SK-N-SH treated with all-trans-retinoic acid at 6 μM for 48 hours (cell line): Measurements from ENCODE around the gene MPG.

Experiments
- ARNTL ChIP-seq: fragments of 450-650 bp; formaldehyde crosslinking; IDR thresholded peaks from 2 replicates; pipeline ENCODE4 v1.5.0; 2020; ENCODE audit warnings: low read depth, mild to moderate bottlenecking, moderate library complexity, borderline replicate concordance
- BACH2 ChIP-seq: fragments of 250-450 bp; sonication (Bioruptor Pico); IDR thresholded peaks from 2 replicates; pipeline ENCODE4 v1.9.0; 2021; ENCODE audit warnings: mild to moderate bottlenecking, borderline replicate concordance
- CREB5 ChIP-seq: fragments of 250-450 bp; sonication (Bioruptor Pico); IDR thresholded peaks from 2 replicates; pipeline ENCODE4 v1.5.1; 2020; ENCODE audit warnings: low read depth, mild to moderate bottlenecking, moderate library complexity
- GLIS3 ChIP-seq: fragments of 250-450 bp; sonication (Bioruptor Pico); IDR thresholded peaks from 2 replicates; pipeline ENCODE4 v1.5.0; 2020; ENCODE audit warnings: mild to moderate bottlenecking, moderate library complexity
- TSHZ2 ChIP-seq: fragments of 250-450 bp; sonication (Bioruptor Pico); IDR thresholded peaks from 2 replicates; pipeline ENCODE4 v1.5.0; 2020; ENCODE audit warnings: mild to moderate bottlenecking, moderate library complexity
- ZFP3 ChIP-seq: fragments of 250-450 bp; sonication (Bioruptor Pico); IDR thresholded peaks from 2 replicates; pipeline ENCODE4 v1.5.0; 2020; ENCODE audit warnings: mild to moderate bottlenecking, moderate library complexity

GRCh38 chr16:35678-36305, 42.2 kb upstream of the MPG start:
- TF ChIP-seq ZFP3 (no peak), CREB5 (no peak), ARNTL (CRISPR knock-in tag) (no peak), GLIS3 (CRISPR knock-in tag) (no peak), BACH2 (CRISPR knock-in tag) (no peak), TSHZ2 (CRISPR knock-in tag) (no peak)
